GOT3 (cell line): ENCODE results near the gene ARID4B.
"Not testable (repeated sequence)": the region's sequence is repeated elsewhere in the genome, so short reads cannot be mapped to it uniquely, and the experiment has no call there.

Source experiments
- DNase-seq: peaks from one replicate; lab custom pipeline; 2025; ENCODE audit warnings: mixed read lengths; lab: John Stamatoyannopoulos, UW

The ARID4B gene

DNA sequence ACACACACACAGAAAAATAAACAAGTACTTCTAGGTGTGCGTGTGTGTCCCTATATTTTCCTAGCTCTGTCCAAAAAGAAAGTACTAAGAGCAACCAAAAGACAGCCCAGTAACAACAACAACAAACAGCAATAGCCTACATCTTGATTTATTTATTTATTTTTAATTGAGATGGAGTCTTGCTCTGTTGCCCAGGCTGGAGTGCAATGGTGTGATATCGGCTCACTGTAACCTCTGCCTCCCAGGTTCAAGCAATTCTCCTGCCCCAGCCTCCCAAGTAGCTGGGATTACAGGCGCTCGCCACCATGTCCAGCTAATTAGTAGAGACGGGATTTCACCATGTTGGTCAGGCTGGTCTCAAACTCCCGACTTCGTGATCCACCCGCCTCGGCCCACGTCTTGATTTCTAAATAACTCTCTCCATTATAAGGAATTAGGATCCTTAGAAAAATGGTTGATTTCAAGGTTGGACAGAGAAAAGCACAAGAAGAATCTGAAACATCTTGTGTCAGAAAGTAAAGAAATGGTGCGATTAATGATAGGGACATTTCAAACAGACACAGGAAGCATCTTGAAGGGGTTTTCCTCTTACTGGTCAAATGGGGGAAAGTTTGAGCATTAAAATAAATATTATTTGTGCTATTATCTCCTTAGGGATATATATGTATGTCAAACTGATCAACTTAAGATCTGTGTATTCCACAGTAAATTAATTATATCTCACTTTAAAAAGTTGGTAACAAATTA, 59.4 kb downstream of the ARID4B start:
- no peak for DNase-seq

DNA sequence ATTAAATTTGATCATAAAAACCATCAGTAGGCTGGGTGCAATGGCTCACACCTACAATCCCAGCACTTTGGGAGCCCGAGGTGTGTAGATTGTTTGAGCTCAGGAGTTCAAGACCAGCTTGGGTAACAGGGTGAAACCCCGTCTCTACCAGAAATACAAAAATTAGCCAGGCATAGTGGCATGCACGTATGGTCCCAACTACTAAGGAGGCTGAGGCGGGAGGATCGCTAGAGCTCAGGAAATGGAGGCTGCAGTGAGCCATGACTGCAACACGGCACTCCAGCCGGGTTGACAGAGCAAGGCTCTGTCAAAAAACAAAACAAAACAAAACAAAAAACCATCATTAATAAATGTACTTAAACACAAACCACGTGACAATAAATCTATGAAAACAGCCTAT, 61.0 kb downstream of the ARID4B start:
- DNase-seq: no peak

DNA sequence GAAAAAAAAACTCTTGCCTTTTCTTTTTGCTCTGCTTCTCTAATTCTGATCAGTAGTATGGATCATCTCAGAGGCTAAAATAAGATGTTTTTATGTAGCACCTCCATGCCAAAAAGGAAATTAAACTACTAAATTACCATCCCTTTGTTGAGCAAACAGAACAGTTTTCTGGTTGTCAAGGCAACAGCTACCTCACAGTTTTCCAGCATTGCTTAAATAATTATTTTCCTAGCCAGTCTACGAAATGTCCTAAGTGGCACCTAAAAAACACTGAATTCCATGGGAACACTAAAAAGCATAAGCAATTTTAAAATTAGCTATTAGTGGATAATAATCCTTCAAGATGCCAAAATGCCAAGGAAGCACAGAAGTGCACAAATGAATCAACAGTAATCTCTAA, 61.7 kb downstream of the ARID4B start:
- DNase-seq: no peak

DNA sequence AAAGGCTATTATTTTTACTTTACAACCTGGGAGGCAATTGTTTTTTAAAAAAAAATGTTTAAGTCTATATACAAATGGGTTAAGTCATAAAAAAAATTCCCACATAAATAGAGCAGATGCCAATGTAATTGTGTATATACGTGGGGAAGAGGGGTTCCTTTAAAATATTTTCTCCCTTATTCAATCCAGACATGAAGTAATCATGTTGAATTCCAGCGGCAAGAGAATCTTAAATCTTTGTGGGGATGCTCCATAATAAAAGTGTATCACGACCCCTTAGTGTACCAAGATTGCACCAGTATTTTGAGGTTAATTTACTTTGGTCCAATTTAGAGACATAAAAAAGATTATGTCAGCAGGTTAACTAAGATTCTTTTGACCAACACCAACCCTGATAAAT, 62.1 kb downstream of the ARID4B start:
- no peak for DNase-seq

DNA sequence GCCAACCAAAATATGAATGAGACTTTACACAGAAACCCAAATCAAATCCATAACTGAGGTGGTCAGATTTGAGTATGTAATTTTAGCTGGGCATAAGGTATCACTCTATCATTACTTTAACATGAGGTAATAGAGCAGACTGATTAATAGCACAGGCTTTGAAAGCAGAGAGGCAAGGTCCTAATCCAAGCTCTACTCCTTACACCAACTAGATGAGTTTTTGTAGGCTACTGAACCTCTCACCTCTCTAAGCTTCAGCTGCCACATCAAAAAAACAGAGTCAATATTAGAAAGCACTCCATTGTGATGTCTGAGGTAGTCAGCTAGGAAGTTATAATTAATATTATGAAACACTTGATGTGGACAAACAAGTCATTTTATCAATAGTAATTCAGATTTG, 63.7 kb downstream of the ARID4B start:
- no peak for DNase-seq

DNA sequence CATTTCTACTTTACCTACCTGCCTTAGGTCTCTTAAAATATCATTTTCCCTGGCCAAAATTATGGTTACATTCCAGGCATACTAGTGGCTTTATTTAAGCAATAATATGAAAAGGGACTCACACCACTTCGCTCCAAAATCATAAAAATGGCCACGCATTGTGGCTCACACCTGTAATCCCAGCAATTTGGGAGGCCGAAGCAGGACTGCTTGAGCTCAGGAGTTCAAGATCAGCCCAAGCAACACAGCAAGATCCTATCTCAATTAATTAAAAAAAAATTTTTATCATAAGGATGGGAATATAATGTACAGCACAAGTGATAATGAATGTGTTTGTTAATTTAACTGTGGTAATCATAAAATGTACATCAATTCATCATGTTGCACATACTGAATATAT, 65.4 kb downstream of the ARID4B start:
- DNase-seq: no peak

DNA sequence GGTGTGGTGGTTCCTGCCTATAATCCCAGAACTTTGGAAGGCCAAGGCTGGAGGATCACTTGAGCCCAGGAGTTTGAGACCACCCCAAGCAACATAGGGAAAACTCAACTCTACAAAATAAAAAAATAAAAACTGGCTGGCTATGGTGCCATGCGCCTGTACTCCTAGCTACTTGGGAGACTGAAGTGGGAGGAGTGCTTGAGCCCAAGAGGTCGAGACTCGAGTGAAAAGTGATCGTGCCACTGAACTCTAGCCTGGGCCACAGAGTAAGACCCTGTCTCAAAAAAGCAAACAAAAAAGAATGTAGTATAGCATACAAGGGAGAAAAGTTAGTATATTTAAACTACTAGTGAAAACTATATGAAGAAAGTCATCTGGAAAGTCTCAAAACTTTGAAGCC, 66.7 kb downstream of the ARID4B start:
- no peak for DNase-seq

DNA sequence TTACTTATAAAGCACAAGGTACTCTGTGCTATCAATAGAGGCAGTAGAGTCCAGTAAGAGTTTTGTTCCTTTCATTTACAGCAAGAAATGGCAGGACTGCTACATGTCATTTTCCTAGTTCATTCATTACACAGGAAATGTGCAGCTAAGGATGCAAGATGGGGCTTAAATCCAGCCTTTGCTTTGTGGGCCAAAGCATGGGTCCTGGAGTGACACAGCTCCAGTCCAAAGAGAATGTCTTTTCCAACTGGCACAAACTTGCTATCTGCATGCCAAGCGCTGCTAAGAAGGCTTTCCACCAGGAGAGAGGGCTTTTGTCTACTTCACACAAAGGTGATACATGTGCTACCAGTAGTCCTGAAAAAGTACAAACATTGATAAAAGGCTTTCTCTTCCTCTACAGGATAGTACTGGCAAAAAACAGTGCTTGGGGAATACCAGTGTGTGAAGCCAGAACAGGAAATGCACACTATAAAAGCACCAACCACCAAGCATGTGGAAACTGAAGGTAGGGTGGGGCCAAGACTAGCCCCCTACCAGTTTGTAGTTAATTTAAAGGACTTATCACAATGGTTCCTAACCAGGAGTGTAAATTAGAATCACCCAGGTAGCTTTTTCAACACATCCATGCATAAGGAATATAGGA, 68.7 kb downstream of the ARID4B start:
- DNase-seq: no peak

DNA sequence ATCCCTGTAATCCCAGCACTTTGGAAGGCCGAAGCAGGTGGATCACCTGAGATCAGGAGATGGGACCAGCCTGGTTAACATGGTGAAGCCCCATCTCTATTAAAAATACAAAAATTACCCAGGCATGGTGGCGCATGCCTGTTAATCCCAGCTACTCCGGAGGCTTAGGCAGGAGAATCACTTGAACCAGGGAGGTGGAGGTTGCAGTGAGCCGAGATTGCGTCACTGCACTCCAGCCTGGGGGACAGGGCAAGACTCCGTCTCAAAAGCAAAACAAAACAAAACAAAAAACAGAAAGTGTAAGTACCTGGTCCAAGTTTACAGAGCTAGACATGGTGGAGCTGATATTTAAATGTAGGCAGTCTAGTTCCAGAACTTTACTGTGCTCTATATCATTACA, 69.9 kb downstream of the ARID4B start:
- not testable (repeated sequence) for DNase-seq

DNA sequence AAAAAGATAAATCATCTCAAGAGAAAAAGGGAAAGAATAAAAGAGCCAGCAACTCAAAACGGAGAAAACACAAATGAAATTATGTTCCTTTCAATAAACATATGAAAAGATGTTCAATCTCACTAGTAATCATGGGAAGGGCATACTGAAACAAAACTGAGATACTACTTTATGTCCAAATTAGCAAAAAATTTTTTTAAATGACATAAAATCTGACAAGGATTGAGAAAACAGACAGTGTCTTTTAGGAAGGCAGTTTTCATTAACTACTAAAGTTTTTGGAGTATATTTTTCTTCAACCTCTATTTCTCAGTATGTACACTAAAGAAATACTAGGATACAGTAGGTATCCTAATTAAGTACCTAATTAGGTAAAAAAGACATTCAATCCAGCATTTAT, 73.3 kb downstream of the ARID4B start:
- DNase-seq: no peak

DNA sequence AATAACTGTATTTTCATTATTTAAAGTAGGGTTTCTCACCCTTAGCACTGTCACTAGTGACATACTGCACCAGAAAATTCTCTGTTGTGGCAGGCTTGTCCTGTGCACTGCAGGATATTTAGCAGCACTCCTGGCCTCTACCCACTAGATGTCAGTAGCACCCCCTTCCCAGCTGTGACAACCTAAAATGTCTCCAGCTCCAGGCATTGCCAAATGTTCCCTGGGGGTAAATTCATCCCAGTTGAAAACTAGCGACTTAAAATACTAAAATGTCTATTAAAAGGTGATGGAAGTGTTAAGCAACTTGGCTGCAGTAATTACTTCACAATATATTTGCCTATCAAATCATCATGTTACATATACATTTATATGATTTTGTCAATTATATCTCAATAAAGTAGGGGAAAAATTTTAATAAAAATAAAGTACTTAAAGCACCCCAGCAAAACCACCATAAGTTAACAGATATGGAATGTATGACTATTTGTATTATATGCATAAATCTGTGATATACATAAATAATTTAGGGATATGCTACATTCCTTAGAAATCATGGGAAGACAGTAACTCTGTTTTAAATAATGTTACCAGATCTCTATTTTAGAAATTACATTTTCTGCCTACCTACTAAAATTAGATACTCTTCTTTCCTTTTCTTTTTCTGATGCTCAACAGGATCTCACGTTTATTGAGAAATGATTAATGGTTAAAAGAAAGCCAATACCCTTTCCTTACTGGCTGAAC, 74.6 kb downstream of the ARID4B start:
- no peak for DNase-seq

DNA sequence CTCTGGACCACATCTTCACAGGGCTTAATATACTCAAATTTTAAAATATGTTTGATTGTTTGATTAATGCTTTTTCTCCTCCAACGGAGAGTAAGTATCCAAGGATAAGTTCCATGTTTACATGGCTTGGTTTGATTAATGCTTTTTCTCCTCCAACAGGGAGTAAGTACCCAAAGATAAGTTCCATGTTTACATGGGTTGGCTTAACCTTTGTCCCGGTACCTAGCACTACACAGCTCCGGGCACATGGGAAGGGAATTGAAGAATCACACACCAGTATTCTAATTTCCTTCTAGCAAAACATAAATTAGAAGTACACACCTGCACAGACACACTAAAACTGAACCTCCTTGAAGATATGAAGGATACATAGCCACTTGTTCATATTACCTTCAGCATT, 77.5 kb downstream of the ARID4B start:
- no peak for DNase-seq

DNA sequence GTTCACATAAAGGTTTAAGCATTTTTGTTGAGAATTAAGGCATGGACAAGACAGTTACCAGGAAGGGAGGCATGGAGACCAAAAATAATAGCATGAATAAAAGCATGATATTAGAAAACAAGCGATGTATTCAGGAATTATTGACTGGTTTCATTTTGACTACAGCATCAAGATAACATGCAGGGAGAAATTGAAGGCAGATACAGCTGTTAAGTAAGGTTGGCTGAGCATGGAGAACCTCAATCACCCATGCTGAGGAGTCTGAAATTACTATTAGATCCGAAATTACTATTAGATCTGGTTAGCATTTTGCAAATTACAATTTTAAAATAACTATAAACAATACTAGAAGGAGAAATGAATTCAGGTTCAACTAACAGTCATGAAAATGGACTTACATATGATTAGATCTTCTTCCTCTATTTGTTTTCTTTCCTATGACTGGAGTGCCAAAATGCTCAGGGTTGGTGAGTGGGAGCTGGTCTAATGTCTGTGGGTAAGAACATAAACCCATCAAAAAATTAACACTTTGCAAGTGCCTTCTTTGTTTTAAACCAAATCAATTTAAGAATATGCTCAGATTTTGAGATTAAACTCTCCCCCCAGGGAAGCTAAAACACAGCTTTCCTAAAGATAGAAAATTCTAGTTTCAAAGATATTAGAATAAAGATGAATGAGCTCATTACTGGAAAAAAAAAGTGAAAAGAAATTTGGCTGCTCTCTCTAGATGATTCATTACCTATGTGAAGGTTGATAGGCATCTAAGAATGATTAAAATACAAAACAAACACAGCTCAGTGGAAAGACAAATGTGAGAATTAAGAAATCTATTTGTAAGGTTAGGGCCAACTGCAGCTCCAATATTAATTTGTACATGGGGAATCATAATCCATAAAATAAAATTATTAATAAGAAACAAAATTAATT, 81.7 kb downstream of the ARID4B start:
- no peak for DNase-seq

DNA sequence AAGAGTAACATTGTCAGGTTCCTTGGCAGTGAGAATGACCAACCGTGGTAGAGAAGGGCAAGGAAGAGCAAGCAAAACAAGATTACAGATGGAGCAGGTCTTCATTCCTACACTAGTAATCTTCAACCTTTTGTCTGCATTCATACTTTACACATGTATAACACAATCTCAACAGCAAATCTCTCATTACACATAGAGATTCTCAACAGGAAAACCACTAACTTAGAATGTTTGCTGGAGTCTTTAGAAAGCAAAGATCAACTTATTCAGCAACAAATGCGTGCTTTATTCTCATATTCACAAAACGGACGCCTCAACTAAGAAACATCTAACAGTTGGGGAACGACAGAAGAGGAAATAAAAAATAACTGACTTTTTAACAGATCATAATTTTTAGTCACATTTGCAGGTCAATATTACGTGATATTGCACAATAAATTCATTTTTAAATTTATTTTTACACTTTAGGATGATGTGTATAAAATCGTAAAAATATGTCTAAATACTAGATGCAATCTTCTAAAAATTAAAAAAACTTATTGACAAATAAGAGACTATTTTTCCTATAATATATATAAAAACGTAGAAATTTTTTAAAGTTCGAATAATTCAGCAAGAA, 82.9 kb downstream of the ARID4B start:
- no peak for DNase-seq

DNA sequence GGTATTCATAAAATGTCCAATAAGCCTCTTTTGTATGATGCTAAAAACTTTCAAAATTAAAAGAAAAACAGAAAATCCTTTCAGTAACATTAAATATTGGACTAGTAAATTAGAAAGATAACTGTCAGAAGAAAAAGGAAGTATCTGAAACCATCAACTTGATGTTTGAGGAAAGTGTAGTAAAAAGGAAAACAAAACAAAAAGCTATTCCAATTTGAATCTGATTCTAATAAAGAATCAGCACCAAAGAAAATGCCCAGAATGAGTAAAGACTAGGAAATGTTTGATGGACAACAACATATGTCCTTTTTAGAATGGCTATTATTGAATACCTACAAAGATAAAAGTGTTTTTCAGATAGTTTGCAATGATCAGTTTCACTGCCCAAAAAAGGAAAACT, 87.0 kb downstream of the ARID4B start:
- DNase-seq: no peak

DNA sequence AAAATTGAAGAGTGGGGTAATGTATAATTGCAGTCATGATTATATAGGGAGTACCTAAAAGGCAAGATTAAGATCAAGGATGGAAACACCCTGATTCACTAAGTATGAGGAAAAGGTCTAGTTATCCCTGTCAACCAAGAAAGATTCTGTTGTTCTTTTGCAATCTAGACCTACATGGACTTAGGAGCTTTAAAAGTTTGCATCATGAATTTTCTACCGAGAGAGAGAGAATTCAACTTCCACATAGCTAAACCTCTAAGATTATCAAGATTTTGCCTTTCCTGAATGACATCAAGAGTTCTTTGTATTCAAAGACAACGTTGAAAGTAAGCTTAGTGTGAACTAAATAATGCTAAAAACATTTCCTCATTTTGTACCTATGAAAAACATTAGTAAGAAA, 88.1 kb downstream of the ARID4B start:
- DNase-seq: no peak

DNA sequence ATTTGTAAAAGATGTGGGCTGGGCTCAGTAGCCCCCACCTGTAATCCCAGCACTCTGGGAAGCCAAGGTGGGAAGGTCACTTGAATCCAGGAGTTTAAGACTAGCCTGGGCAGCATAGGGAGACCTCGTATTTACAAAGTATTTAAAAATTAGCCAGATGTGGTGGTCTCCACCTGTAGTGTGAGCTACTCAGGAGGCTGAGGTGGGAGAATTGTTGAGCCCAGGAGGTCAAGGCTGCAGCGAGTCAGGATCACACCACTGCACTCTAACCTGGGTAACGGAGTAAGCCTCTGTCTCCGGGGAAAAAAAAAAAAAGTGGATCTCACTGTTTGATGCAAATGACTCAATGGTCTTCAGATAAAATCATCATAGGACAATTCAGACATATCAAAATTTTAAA, 89.4 kb downstream of the ARID4B start:
- no peak for DNase-seq

DNA sequence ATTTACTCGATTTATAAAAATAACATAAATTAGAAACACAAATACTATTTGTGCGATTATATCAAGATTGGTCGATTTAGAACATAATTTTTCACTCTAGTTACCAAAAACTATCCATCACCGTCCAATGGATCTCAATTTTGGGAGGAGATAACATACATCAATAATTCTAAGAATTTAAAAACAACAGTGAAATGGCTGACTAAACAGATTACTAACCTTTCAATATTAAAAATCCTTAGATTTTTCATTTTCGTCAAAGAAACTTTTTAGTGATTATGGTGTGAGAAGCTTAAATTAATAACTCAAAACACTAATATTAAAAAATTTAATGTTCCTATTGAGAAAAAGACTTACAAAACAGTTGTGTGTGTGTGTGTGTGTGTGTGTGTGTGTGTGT, 91.9 kb downstream of the ARID4B start:
- DNase-seq: no peak

DNA sequence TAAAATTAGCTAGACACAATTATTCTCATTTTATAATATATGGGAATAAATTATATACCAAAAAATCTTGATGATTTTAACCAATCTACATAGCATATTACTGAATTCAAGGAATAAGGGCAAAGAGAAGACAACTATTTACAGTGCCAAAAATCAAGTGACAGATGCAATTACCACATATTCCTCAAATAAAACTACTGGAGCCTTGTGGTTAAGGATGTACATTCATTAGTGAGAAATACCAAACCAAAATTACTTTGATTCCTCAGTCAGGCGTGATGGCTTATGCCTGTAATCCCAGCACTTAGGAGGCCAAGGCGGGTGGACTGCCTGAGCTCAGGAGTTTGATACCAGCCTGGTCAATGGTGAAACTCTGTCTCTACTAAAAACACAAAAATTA, 98.1 kb downstream of the ARID4B start:
- DNase-seq: no peak

DNA sequence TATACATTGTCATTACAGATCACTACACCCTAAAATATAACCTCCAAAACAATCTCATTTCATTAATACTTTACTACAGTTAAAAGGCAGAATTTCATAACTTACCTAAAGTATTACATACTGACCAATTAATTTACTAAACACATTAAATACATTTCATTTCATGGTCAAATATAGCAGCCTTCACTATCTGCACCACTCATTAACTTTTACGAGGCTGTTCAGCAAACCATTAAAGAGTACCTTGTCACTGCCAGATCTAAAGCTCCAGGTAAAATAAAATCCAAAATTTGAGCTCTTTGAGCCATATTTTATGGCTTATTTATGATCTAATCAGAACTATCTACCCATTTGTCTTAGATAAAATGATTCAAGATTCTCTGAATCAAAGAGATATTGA, 100.6 kb downstream of the ARID4B start:
- DNase-seq: no peak

DNA sequence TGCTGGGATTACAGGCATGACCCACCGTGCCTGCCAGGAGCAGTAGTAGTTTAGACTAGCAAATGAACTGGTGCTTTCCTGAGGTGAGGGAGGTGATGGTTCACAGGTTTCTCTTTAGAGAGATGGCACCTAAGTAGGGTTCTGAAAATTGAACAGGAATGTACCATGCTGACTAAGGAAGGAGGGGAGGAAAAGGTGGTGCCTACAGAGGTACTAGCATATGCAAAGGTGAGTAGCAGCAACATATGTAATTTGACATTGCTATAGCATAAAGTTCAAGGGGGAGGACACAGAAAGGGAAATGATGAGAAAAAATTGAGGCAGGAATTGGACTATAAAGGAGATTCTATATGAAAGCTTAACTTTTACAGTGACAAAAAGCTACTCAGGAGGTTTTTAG, 101.0 kb downstream of the ARID4B start:
- DNase-seq: no peak

DNA sequence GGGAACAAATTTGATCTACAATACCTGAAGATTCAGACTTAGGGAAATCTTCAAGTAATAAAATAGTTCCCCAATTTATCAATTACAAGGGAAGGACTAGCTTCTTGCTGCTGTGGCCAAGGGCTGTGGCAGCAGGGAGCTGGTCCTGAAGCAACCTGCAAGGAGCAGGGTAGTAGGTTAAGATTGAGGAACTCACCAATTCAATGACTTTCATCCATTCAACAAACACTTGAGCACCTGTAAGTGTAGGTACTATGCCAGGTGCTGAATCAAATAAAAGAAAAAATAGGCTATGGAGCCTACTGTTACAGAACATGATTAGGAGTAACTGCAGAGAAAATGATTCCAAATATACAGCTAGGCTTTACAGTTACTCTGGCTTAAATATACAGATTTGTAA, 102.7 kb downstream of the ARID4B start:
- DNase-seq: no peak
